ENCODE data around the gene ZFP92.

GRCh38 chrX:153426204-153426603 is 14.9 kb downstream of the ZFP92 start:
- TF ChIP-seq POLR2A (IDR thresholded peaks at IDR 0.05) (no peak), CTCF (IDR thresholded peaks at IDR 0.05) (no peak)

Measured in testis (tissue), 2 donors.